ENCODE data around the gene PVALB. TPM values are rescaled to one million over a fixed set of nuclear protein-coding genes. Genes with fewer than 3 reads are reported as not detected.

PVALB gene
- total and polyA plus RNA-seq, 2 experiments from 2014 or later, result not detected

DNA sequence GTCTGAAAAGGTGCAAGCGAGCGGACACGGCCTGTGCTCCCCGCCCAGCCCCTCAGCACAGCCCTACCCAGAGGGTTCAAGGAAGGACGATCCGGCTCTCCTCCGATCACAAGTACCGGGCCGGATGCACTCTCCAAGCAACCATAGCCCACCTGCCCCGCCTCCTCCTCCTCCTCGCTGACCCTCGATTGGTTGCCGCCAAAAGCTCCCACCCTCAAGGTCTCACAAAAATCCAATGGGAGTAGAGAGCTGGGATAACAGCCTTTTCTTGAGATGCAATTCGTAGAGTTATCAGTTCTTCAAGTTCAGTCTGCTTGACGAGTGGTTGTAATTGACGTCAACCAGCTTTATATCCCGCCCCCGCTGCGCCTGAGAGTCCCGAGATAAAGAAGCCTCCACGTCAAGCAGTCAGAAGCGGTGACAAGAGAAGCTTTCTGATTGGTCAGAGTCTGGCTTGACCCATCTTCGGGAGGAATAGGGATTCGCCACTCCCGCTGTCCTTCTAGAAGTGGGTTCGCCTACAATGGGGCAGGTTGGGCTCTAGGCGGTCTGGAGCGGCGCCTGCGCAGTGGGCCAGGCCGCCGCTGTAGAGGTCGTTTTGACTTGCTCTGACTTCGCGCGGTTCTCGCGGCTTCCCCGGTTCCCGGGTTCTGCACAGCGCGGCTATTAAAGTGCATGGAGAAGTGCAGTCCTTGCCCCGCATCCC is 40.7 kb downstream of the PVALB start, which contains the start of gene IFT27:
Gene IFT27, minus strand, starts transcription at position 156 of the 706 bp plus-strand sequence. CDS start 412 bp downstream, outside the sequence.
- Histone ChIP-seq H2AFZ (peak within 1 kb of the TSS; percentile 39), H3K36me3 (replicated peaks; ENCODE audit: insufficient read depth, low read depth) (no peaks in the 10 kb centered on the region), H3K79me2 (peaks cover 5% of the 10 kb centered on the region), H3K27ac (peak within 1 kb of the TSS; percentile 2), H3K4me3 (peak within 1 kb of the TSS; percentile 8), H3K27me3 (no peaks in the 10 kb centered on the region), H3K4me2 (peak within 1 kb of the TSS; percentile 81), H3K4me1 (ENCODE audit: insufficient read depth) (peaks cover 7% of the 10 kb centered on the region), H3K9me3 (ENCODE audit: low read depth) (no peaks in the 10 kb centered on the region), H4K20me1 (ENCODE audit: insufficient read depth, poor library complexity, severe bottlenecking) (no peaks in the 10 kb centered on the region), H3K9me2 (replicated peaks; ENCODE audit: insufficient read depth) (no peaks in the 10 kb centered on the region)
- 2% methylated on average over 36 of the region's 43 CpGs for WGBS (ENCODE audit: low lambda C conversion rate, missing lambda C conversion rate)
- peak; percentile 99 for DNase-seq (ENCODE audit: low spot score)
- TF ChIP-seq, protein P1, sequence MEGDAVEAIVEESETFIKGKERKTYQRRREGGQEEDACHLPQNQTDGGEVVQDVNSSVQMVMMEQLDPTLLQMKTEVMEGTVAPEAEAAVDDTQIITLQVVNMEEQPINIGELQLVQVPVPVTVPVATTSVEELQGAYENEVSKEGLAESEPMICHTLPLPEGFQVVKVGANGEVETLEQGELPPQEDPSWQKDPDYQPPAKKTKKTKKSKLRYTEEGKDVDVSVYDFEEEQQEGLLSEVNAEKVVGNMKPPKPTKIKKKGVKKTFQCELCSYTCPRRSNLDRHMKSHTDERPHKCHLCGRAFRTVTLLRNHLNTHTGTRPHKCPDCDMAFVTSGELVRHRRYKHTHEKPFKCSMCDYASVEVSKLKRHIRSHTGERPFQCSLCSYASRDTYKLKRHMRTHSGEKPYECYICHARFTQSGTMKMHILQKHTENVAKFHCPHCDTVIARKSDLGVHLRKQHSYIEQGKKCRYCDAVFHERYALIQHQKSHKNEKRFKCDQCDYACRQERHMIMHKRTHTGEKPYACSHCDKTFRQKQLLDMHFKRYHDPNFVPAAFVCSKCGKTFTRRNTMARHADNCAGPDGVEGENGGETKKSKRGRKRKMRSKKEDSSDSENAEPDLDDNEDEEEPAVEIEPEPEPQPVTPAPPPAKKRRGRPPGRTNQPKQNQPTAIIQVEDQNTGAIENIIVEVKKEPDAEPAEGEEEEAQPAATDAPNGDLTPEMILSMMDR (IDR thresholded peaks at IDR 0.05; ENCODE audit: poor library complexity), result no peak
- TF ChIP-seq EZH2phosphoT487 (IDR thresholded peaks at IDR 0.05; ENCODE audit: low read depth, severe bottlenecking, unreplicated experiment) (no peak), EZH2 (IDR thresholded peaks at IDR 0.05; ENCODE audit: borderline replicate concordance) (no peak)

DNA sequence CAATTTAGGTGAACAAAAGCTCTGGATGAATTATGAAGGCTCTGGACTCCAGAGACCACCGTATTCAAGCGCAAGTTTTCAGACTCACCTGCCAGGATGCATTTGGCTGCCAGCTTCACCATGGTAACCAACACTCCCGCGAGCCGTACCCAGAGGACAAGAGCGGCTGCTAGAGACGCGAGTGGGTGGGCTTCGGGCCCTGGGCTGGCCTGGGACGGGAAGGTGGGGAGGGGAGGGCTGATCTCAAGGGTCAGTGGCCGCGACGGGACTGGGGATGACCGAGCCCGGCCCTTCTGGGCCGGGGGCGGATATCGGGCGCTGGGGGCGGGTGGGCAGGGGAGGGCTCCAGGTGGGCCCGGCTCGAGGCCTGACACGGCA is 41.3 kb downstream of the PVALB start:
- Histone ChIP-seq H3K9me3 (ENCODE audit: low read depth) (no peaks in the 10 kb centered on the region), H3K27me3 (no peaks in the 10 kb centered on the region), H3K4me2 (peak overlapping the region; percentile 81), H3K27ac (peak overlapping the region; percentile 2), H3K36me3 (replicated peaks; ENCODE audit: insufficient read depth, low read depth) (no peaks in the 10 kb centered on the region), H3K4me1 (ENCODE audit: insufficient read depth) (peaks cover 7% of the 10 kb centered on the region), H3K79me2 (peaks cover 5% of the 10 kb centered on the region), H4K20me1 (ENCODE audit: insufficient read depth, poor library complexity, severe bottlenecking) (no peaks in the 10 kb centered on the region), H3K9me2 (replicated peaks; ENCODE audit: insufficient read depth) (no peaks in the 10 kb centered on the region), H2AFZ (peak overlapping the region; percentile 39), H3K4me3 (peak overlapping the region; percentile 8)
- DNase-seq (ENCODE audit: low spot score), result peak; percentile 55
- under 1% methylated on average over 10 of the region's 23 CpGs for WGBS (ENCODE audit: low lambda C conversion rate, missing lambda C conversion rate)
- TF ChIP-seq, protein P1 (IDR thresholded peaks at IDR 0.05; ENCODE audit: poor library complexity), result no peak
- TF ChIP-seq EZH2 (IDR thresholded peaks at IDR 0.05; ENCODE audit: borderline replicate concordance) (no peak), EZH2phosphoT487 (IDR thresholded peaks at IDR 0.05; ENCODE audit: low read depth, severe bottlenecking, unreplicated experiment) (no peak)

DNA sequence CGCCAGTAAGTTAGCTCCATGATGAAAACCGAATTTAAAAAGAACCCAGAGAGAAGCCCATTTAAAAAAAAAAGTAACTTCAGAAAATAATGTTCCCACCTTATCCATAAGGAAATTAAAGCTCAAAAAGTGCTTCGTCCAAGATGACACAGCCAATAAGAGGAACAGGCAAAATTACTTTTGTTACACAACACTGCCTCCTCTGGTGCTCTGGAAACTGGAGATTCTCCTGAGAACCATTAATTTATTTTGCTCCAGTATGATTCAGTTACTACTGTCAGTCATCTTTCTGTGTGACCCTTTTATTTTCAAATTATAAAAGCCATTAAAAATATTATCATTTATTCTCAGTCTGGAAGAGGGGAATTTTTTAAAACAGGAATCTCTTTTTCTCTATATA is 42.9 kb downstream of the PVALB start:
- peaks cover 5% of the 10 kb centered on the region for H3K79me2 ChIP-seq
- TF ChIP-seq EZH2 (IDR thresholded peaks at IDR 0.05; ENCODE audit: borderline replicate concordance), result no peak
- TF ChIP-seq, protein P1 (IDR thresholded peaks at IDR 0.05; ENCODE audit: poor library complexity), result peak; percentile 47
- H2AFZ ChIP-seq, result no peak overlapping the region
- H3K9me3 ChIP-seq (ENCODE audit: low read depth), result no peaks in the 10 kb centered on the region
- peak; percentile 37 for DNase-seq (ENCODE audit: low spot score)
- 78% methylated on average over 3 of the region's 3 CpGs for WGBS (ENCODE audit: low lambda C conversion rate, missing lambda C conversion rate)
- H3K36me3 ChIP-seq (replicated peaks; ENCODE audit: insufficient read depth, low read depth), result no peaks in the 10 kb centered on the region
- no peaks in the 10 kb centered on the region for H4K20me1 ChIP-seq (ENCODE audit: insufficient read depth, poor library complexity, severe bottlenecking)
- peaks cover 7% of the 10 kb centered on the region for H3K4me1 ChIP-seq (ENCODE audit: insufficient read depth)
- H3K9me2 ChIP-seq (replicated peaks; ENCODE audit: insufficient read depth), result no peaks in the 10 kb centered on the region
- no peak overlapping the region for H3K27ac ChIP-seq
- H3K4me3 ChIP-seq, result no peak overlapping the region
- no peak overlapping the region for H3K4me2 ChIP-seq
- H3K27me3 ChIP-seq, result no peaks in the 10 kb centered on the region

All from hepatocyte (in vitro differentiated cells).